KMS-11 (cell line): ENCODE results near the gene LRRC55.

Source experiments
- H2AFZ ChIP-seq: fragments of 200-600 bp; sonication (generic); 2 replicates; pipeline ENCODE4 v1.6.1; 2016; ENCODE audit warnings: antibody characterized with exemption, mixed run types, low read depth
- H3K27ac ChIP-seq: fragments of 200-600 bp; sonication (generic); 2 replicates; pipeline ENCODE4 v1.6.1; 2016; ENCODE audit warnings: mild to moderate bottlenecking, mixed run types
- H3K27me3 ChIP-seq: fragments of 200-600 bp; sonication (generic); 2 replicates; pipeline ENCODE4 v1.6.1; 2017; ENCODE audit warnings: mild to moderate bottlenecking, low read depth, mixed run types, moderate library complexity; ENCODE audit not compliant: insufficient read depth
- H3K36me3 ChIP-seq: fragments of 200-600 bp; sonication (generic); 2 replicates; pipeline ENCODE4 v1.6.1; 2017; ENCODE audit warnings: mild to moderate bottlenecking, mixed run types; ENCODE audit not compliant: insufficient read depth
- H3K4me1 ChIP-seq: fragments of 200-600 bp; sonication (generic); 2 replicates; pipeline ENCODE4 v1.6.1; 2016; ENCODE audit warnings: mild to moderate bottlenecking, low read depth, mixed run types; ENCODE audit not compliant: poor library complexity, severe bottlenecking
- H3K4me2 ChIP-seq: fragments of 200-600 bp; sonication (generic); 2 replicates; pipeline ENCODE4 v1.7.0; 2016; ENCODE audit warnings: mild to moderate bottlenecking, mixed run types
- H3K4me3 ChIP-seq: fragments of 200-600 bp; sonication (generic); IDR thresholded peaks from 2 replicates; pipeline ENCODE4 v1.6.1; 2017; ENCODE audit warnings: low read depth, low read length, mixed read lengths; ENCODE audit not compliant: insufficient read depth
- H3K79me2 ChIP-seq: fragments of 200-600 bp; sonication (generic); 2 replicates; pipeline ENCODE4 v1.6.1; 2016; ENCODE audit warnings: low read depth, mixed run types; ENCODE audit not compliant: insufficient read depth
- H3K9ac ChIP-seq: fragments of 200-600 bp; sonication (generic); 2 replicates; pipeline ENCODE4 v1.6.1; 2016; ENCODE audit warnings: mild to moderate bottlenecking, mixed run types
- H4K20me1 ChIP-seq: fragments of 200-600 bp; sonication (generic); 2 replicates; pipeline ENCODE4 v1.6.1; 2016; ENCODE audit warnings: mild to moderate bottlenecking, mixed run types; ENCODE audit not compliant: insufficient read depth
- TF ChIP-seq, protein P1 (sequence below): fragments of 200-600 bp; sonication (generic); conservative IDR thresholded peaks from 2 replicates; pipeline ENCODE4 v1.6.1; 2017; ENCODE audit warnings: low read depth, mild to moderate bottlenecking, antibody characterized with exemption, low read length, moderate library complexity, mixed read lengths

The LRRC55 gene

DNA sequence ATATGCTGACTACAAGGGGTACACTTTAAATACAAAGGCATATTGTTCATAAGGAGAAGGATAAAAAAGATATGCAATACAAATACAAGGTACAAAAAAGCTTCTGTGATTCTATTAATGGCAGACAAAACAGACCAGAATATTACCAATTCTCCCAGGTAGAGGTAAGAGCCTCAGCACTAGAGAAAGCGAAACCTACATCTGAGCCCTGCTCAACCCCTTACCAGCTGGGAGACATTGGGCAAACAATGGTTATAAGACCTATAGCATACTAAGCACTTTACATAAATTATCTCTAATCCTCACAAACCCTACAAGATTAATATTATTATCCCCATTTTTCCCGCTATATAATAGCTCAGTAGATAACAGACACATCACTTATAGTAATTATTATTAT is 41.2 kb upstream of the LRRC55 start:
- H3K36me3 ChIP-seq = no peaks in the 10 kb centered on the region
- H3K4me1 ChIP-seq = no peaks in the 10 kb centered on the region
- H3K4me3 ChIP-seq = no peak overlapping the region
- H3K27me3 ChIP-seq = no peaks in the 10 kb centered on the region
- no peak overlapping the region for H3K27ac ChIP-seq
- no peak overlapping the region for H3K4me2 ChIP-seq
- H3K9ac ChIP-seq = no peak overlapping the region
- H3K79me2 ChIP-seq = no peaks in the 10 kb centered on the region
- no peaks in the 10 kb centered on the region for H4K20me1 ChIP-seq
- TF ChIP-seq, protein P1, sequence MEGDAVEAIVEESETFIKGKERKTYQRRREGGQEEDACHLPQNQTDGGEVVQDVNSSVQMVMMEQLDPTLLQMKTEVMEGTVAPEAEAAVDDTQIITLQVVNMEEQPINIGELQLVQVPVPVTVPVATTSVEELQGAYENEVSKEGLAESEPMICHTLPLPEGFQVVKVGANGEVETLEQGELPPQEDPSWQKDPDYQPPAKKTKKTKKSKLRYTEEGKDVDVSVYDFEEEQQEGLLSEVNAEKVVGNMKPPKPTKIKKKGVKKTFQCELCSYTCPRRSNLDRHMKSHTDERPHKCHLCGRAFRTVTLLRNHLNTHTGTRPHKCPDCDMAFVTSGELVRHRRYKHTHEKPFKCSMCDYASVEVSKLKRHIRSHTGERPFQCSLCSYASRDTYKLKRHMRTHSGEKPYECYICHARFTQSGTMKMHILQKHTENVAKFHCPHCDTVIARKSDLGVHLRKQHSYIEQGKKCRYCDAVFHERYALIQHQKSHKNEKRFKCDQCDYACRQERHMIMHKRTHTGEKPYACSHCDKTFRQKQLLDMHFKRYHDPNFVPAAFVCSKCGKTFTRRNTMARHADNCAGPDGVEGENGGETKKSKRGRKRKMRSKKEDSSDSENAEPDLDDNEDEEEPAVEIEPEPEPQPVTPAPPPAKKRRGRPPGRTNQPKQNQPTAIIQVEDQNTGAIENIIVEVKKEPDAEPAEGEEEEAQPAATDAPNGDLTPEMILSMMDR = no peak
- H2AFZ ChIP-seq = no peak overlapping the region

DNA sequence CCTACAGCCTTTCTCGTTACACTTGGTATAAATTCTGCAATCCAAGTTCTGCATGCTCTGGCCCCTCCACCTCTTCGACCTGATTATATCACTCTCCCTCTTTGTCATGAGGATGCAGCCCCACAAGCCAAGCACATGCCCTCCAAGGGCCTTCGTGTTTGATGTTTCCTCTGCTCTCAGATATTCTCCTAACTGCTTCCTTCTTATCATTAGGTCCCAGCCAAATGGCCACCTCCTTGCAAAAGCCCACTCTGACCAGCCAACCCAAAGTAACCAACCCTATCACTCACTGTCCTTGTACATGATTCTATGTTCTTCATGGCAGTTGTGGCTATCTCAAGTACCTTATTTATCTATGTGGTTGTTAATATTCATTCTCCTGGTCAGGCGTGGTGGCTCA is 38.3 kb upstream of the LRRC55 start:
- Histone ChIP-seq H3K4me1 (no peaks in the 10 kb centered on the region), H4K20me1 (no peaks in the 10 kb centered on the region), H3K27ac (no peak overlapping the region), H2AFZ (no peak overlapping the region), H3K27me3 (no peaks in the 10 kb centered on the region), H3K9ac (no peak overlapping the region), H3K4me3 (no peak overlapping the region), H3K79me2 (no peaks in the 10 kb centered on the region), H3K4me2 (no peak overlapping the region), H3K36me3 (no peaks in the 10 kb centered on the region)
- TF ChIP-seq, protein P1 = no peak

DNA sequence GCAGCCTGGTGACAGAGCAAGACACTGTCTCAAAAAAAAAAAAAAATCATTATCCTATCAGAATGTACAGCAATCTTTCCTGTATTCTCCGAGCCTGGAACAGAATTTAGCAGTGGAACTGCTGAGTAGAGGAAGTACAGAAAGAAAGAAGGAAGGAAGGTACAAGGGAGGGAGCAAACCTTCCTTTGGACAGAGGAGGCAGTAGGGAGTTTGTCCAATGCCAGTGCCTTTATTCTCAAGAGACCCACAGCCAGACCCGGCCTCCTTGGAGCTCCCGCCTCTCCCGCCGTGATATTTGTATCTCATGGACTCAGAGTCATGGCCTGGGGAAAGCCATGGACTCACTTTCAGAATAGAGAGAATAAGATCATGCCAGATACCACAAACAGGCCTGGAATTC is 37.7 kb upstream of the LRRC55 start:
- Histone ChIP-seq H3K4me2 (no peak overlapping the region), H3K27ac (no peak overlapping the region), H3K9ac (no peak overlapping the region), H2AFZ (no peak overlapping the region), H3K36me3 (no peaks in the 10 kb centered on the region), H4K20me1 (no peaks in the 10 kb centered on the region), H3K79me2 (no peaks in the 10 kb centered on the region), H3K27me3 (no peaks in the 10 kb centered on the region), H3K4me3 (no peak overlapping the region), H3K4me1 (no peaks in the 10 kb centered on the region)
- TF ChIP-seq, protein P1 = no peak

DNA sequence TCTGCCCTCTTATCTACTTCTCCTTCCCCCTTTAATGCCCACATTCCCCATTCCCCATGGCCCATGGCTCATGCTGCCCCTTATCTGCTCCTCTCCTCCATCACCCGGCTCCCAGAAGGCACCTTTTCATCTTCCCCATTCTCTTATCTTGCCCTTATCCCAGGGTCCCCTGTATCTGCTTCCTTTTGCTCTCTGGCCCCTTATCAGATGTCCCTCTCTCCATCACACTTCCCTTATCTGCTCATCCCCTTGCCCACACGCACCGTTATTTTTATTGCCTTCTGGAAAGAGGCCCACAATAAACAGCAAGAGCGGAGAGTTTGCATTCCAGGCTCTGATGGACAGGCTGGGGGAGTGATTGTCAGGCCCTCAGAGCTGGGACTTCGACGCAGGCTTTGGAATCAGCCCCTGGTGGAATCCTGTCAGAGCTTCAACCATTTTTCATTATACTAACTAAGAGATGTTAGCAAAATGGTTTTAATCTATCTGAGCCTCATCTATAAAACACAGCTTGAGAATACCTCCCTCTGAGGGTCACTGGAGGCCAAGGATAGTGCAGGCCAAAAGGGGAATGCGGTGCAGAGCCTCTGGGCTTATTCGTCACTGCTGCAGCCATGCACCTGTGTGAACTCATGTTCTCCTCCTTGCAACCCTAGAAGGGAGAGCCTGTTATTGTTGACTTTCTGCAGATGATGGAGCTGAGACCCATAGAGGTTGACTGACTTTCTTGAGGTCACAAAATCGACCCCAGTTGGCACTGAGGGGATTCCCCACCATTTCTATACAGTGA is 37.0 kb upstream of the LRRC55 start:
- Histone ChIP-seq H3K79me2 (no peaks in the 10 kb centered on the region), H3K27me3 (no peaks in the 10 kb centered on the region), H3K4me1 (no peaks in the 10 kb centered on the region), H4K20me1 (no peaks in the 10 kb centered on the region), H3K27ac (no peak overlapping the region), H2AFZ (no peak overlapping the region), H3K36me3 (no peaks in the 10 kb centered on the region), H3K4me2 (no peak overlapping the region), H3K9ac (no peak overlapping the region), H3K4me3 (no peak overlapping the region)
- TF ChIP-seq, protein P1 = no peak
